CD14-positive monocyte (primary cell): ENCODE measurements around the gene MTF1. TPM values are rescaled to one million over a fixed set of nuclear protein-coding genes. Genes with fewer than 3 reads are reported as not detected.
A peak's percentile ranks its signal among the peaks of the same experiment; 100 is the strongest.

Experiments
- DNase-seq, 3 donors: peaks; one replicate each; pipeline ENCODE4 v3.0.0-alpha.2; 2011 to 2022
- H2AFZ ChIP-seq: 2 replicates; pipeline ENCODE4 v1.6.0; 2012; ENCODE audit warnings: mild to moderate bottlenecking, low read depth, low read length, inconsistent platforms; ENCODE audit not compliant: insufficient read depth, poor library complexity, severe bottlenecking
- H3K27ac ChIP-seq, 2 donors: 1 replicate in 1 of 2; 2 replicates in 1 of 2; pipeline ENCODE4 v1.5.1; 2012 to 2013; ENCODE audit warnings: low read length in 2 of 2, control low read depth in 1 of 2, inconsistent platforms in 1 of 2, low read depth in 1 of 2, mild to moderate bottlenecking in 1 of 2
- H3K27me3 ChIP-seq, 2 donors: one replicate each; pipeline versions ENCODE4 v1.6.0 to v1.6.1; 2011 to 2013; ENCODE audit warnings: low read length in 2 of 2; ENCODE audit not compliant: control insufficient read depth in 2 of 2, insufficient read depth in 2 of 2
- H3K36me3 ChIP-seq, 2 donors: replicated peaks in 1 of 2; 1 replicate in 1 of 2; 2 replicates in 1 of 2; pipeline versions ENCODE4 v1.5.1 to v1.6.1; 2012 to 2013; ENCODE audit warnings: low read length in 2 of 2, control low read depth in 1 of 2, inconsistent platforms in 1 of 2, mild to moderate bottlenecking in 1 of 2; ENCODE audit not compliant: insufficient read depth in 2 of 2, control insufficient read depth in 1 of 2
- H3K4me1 ChIP-seq, 2 donors: 1 replicate in 1 of 2; 2 replicates in 1 of 2; pipeline versions ENCODE4 v1.5.1 to v1.6.1; 2012 to 2013; ENCODE audit warnings: low read length in 2 of 2, control low read depth in 1 of 2, inconsistent platforms in 1 of 2, mild to moderate bottlenecking in 1 of 2, moderate library complexity in 1 of 2; ENCODE audit not compliant: insufficient read depth in 2 of 2, control insufficient read depth in 1 of 2
- H3K4me2 ChIP-seq: replicated peaks from 2 replicates; pipeline ENCODE3; 2012; ENCODE audit warnings: low read length, moderate library complexity, mild to moderate bottlenecking; ENCODE audit not compliant: poor library complexity, severe bottlenecking; ENCODE audit errors: extremely low read depth
- H3K4me3 ChIP-seq, 3 experiments: fragments of 200-600 bp in 1 of 3; sonication (generic) in 1 of 3; replicated peaks in 1 of 3; 1 replicate in 2 of 3; 2 replicates in 1 of 3; pipeline ENCODE4 v1.5.1; 2011 to 2013; ENCODE audit warnings: low read length in 3 of 3, mild to moderate bottlenecking in 3 of 3, control low read depth in 2 of 3, low read depth in 2 of 3, inconsistent platforms in 1 of 3, moderate library complexity in 1 of 3
- H3K79me2 ChIP-seq: 2 replicates; pipeline ENCODE4 v1.6.0; 2012; ENCODE audit warnings: mild to moderate bottlenecking, control low read depth, inconsistent platforms, low read length, moderate library complexity; ENCODE audit not compliant: insufficient read depth
- H3K9ac ChIP-seq: 2 replicates; pipeline ENCODE4 v1.6.0; 2017; ENCODE audit warnings: low read length, mild to moderate bottlenecking; ENCODE audit not compliant: insufficient read depth, poor library complexity, severe bottlenecking
- H3K9me3 ChIP-seq, 2 donors: replicated peaks in 1 of 2; 1 replicate in 1 of 2; 2 replicates in 1 of 2; pipeline versions ENCODE4 v1.5.1 to v1.6.1; 2012 to 2013; ENCODE audit warnings: low read length in 2 of 2, control low read depth in 1 of 2; ENCODE audit not compliant: control insufficient read depth in 1 of 2, insufficient read depth in 1 of 2
- H4K20me1 ChIP-seq: 2 replicates; pipeline ENCODE4 v1.6.0; 2012; ENCODE audit warnings: mild to moderate bottlenecking, low read length, control low read depth, moderate library complexity; ENCODE audit not compliant: insufficient read depth
- H3K27ac Mint-ChIP-seq, 7 donors: one replicate each; pipeline ENCODE4 v1.8.0; 2020; ENCODE audit warnings: mild to moderate bottlenecking in 7 of 7, mixed read lengths in 7 of 7, moderate library complexity in 6 of 7, inconsistent platforms in 2 of 7
- H3K27me3 Mint-ChIP-seq, 3 donors: one replicate each; pipeline ENCODE4 v1.8.0; 2021 to 2022; ENCODE audit warnings: low read depth in 3 of 3, mild to moderate bottlenecking in 3 of 3, mixed read lengths in 3 of 3, moderate library complexity in 3 of 3, inconsistent platforms in 1 of 3
- H3K36me3 Mint-ChIP-seq, 2 donors: one replicate each; pipeline ENCODE4 v1.8.0; 2020; ENCODE audit warnings: mixed read lengths in 2 of 2, inconsistent platforms in 1 of 2, mild to moderate bottlenecking in 1 of 2
- H3K4me1 Mint-ChIP-seq: one replicate; pipeline ENCODE4 v1.8.0; 2020; ENCODE audit warnings: mild to moderate bottlenecking, mixed read lengths
- H3K4me3 Mint-ChIP-seq, 2 donors: one replicate each; pipeline ENCODE4 v1.8.0; 2020; ENCODE audit warnings: mild to moderate bottlenecking in 2 of 2, mixed read lengths in 2 of 2, moderate library complexity in 1 of 2
- H3K9me3 Mint-ChIP-seq, 7 donors: one replicate each; pipeline ENCODE4 v1.8.0; 2020 to 2022; ENCODE audit warnings: mixed read lengths in 7 of 7, mild to moderate bottlenecking in 6 of 7, moderate library complexity in 6 of 7, inconsistent platforms in 2 of 7
- CTCF ChIP-seq: fragments of 200-600 bp; IDR thresholded peaks from one replicate; pipeline ENCODE4 v1.8.0; 2022; ENCODE audit warnings: antibody characterized with exemption, mild to moderate bottlenecking
- WGBS: methylation state at CpG from one replicate; pipeline ENCODE4 v1.1.5; 2013; ENCODE audit warnings: missing lambda C conversion rate; ENCODE audit not compliant: insufficient coverage; 5-methylcytosine and 5-hydroxymethylcytosine counted together
- intact Hi-C, 2 donors: fragments of 100-400 bp; cut with micrococcal nuclease; formaldehyde crosslinking; loops; one replicate each; pipeline versions ENCODE4 v1.15.0 to v1.15.1; 2023
- polyA plus RNA-seq, 3 donors: library from polyadenylated mRNA; depleted of rRNA in 1 of 3; unstranded in 2 of 3; stranded (reverse) in 1 of 3; fragments of 300-500 nt in 2 of 3; fragments of >200 nt in 1 of 3; fragmentation: Illumina TruSeq in 2 of 3; gene quantifications; 1 replicate in 2 of 3; 2 replicates in 1 of 3; pipeline ENCODE4 v1.2.3, GENCODE V29; 2012 to 2021

MTF1 gene
- polyA plus RNA-seq, 3 donors = 17.1 to 41.0 (median 29.6) TPM

DNA sequence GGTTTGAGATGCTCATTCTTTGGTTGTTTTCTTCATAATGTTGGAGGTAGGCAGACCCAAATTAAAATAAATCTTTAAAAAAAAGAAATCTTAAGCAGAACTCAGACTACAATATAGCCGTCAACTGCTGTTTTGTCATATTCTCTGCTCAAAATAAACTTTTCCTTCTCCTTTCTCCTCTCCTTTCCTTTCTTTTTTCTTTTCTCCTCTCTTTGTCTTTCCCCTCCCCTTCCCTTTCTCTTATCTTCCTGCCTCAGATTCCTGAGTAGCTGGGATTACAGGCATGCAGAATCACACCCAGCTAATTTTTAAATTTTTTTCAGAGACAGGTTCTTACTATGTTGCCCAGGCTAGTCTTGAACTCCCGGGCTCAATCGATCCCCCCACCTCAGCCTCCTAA is 24.8 kb upstream of the MTF1 start:
- no peaks in the 10 kb centered on the region for H3K4me1 ChIP-seq
- H3K4me1 Mint-ChIP-seq = no peaks in the 10 kb centered on the region
- no peak overlapping the region for H3K27ac ChIP-seq
- H3K27ac Mint-ChIP-seq = peak overlapping the region in 2 of 7 donors; percentile 38 to 78
- intact Hi-C loops = loop anchor here in 1 of 2 donors (10.0 kb wide), 1 partner anchor 91 kb away; no protein-coding TSS in a partner anchor
- no peaks in the 10 kb centered on the region for H3K27me3 ChIP-seq
- no peak overlapping the region for H3K9ac ChIP-seq
- H3K36me3 ChIP-seq = peaks cover 90 to 97% of the 10 kb centered on the region in 2 donors
- no peaks in the 10 kb centered on the region for H3K27me3 Mint-ChIP-seq
- 100% methylated on average over 2 of the region's 3 CpGs for WGBS
- TF ChIP-seq CTCF = no peak
- H4K20me1 ChIP-seq = no peaks in the 10 kb centered on the region
- H3K4me3 Mint-ChIP-seq = no peak overlapping the region
- H3K9me3 ChIP-seq = no peaks in the 10 kb centered on the region
- no peak for DNase-seq
- H2AFZ ChIP-seq = no peak overlapping the region
- H3K9me3 Mint-ChIP-seq = no peaks in the 10 kb centered on the region
- no peak overlapping the region for H3K4me3 ChIP-seq
- peaks cover 82 to 98% of the 10 kb centered on the region in 2 donors for H3K36me3 Mint-ChIP-seq
- H3K4me2 ChIP-seq = no peak overlapping the region
- no peaks in the 10 kb centered on the region for H3K79me2 ChIP-seq

DNA sequence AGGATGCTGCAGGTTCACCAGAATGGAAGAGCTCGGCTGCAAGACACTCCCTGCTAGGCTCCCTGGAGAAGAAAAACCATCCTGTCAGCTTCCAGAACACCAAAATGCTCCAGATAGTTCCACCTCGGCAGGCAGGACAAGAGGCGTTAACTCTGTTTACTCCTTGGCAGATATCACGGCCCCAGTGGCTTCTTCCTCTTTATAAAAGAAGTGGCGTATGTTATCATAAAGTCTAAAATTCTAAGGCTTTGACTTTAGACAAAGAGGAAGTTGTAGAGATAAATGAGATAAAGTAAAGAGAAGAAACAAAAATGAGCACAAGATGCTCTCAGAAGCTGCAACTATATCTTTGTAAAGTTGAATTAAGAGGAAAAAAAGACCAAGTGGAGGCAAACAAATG is 24.3 kb upstream of the MTF1 start:
- Histone ChIP-seq H3K4me2 (no peak overlapping the region), H3K79me2 (no peaks in the 10 kb centered on the region), H3K4me3 (no peak overlapping the region), H4K20me1 (no peaks in the 10 kb centered on the region), H3K9me3 (no peaks in the 10 kb centered on the region), H3K4me1 (no peaks in the 10 kb centered on the region), H3K27ac (no peak overlapping the region), H3K9ac (no peak overlapping the region), H2AFZ (no peak overlapping the region), H3K27me3 (no peaks in the 10 kb centered on the region), H3K36me3 (peaks cover 87 to 95% of the 10 kb centered on the region in 2 donors)
- intact Hi-C loops = loop anchor here in 1 of 2 donors (10.0 kb wide), 1 partner anchor 91 kb away; no protein-coding TSS in a partner anchor
- TF ChIP-seq CTCF = no peak
- H3K4me3 Mint-ChIP-seq = no peak overlapping the region
- peak overlapping the region in 3 of 7 donors; percentile 25 to 38 (median 31) for H3K27ac Mint-ChIP-seq
- DNase-seq = no peak
- no peaks in the 10 kb centered on the region for H3K9me3 Mint-ChIP-seq
- no peaks in the 10 kb centered on the region for H3K27me3 Mint-ChIP-seq
- H3K4me1 Mint-ChIP-seq = no peaks in the 10 kb centered on the region
- 88% methylated on average over 1 of the region's 5 CpGs for WGBS
- peaks cover 79 to 96% of the 10 kb centered on the region in 2 donors for H3K36me3 Mint-ChIP-seq
